Measurements from ENCODE around the gene PBX1.

The PBX1 gene

GRCh38 chr1:164624400-164624799, 65.4 kb downstream of the PBX1 start:
- no peak overlapping the region for H3K27ac ChIP-seq
- TF ChIP-seq CTCF (conservative IDR thresholded peaks at IDR 0.05): no peak

GRCh38 chr1:164625004-164625617, 66.1 kb downstream of the PBX1 start:
- no peak overlapping the region for H3K27ac ChIP-seq
- TF ChIP-seq CTCF (conservative IDR thresholded peaks at IDR 0.05): no peak; the same call in 1 of the 2 replicates

GRCh38 chr1:164628772-164629171, 69.8 kb downstream of the PBX1 start:
- TF ChIP-seq CTCF (conservative IDR thresholded peaks at IDR 0.05): no peak
- no peak overlapping the region for H3K27ac ChIP-seq

GRCh38 chr1:164629971-164630370, 71.0 kb downstream of the PBX1 start:
- no peak for TF ChIP-seq CTCF (conservative IDR thresholded peaks at IDR 0.05)

GRCh38 chr1:164630626-164631396, 71.8 kb downstream of the PBX1 start:
- no peak overlapping the region for H3K27ac ChIP-seq
- TF ChIP-seq CTCF (conservative IDR thresholded peaks at IDR 0.05): no peak

More at GRCh38 chr1:164629971-164630370, 71.0 kb downstream of the PBX1 start:
- no peak overlapping the region for H3K27ac ChIP-seq

- no peak for TF ChIP-seq CTCF (conservative IDR thresholded peaks at IDR 0.05)
- H3K27ac ChIP-seq: no peak overlapping the region
Measured at GRCh38 chr1:164631751-164632150, 72.8 kb downstream of the PBX1 start.

- TF ChIP-seq CTCF (conservative IDR thresholded peaks at IDR 0.05): no peak
- H3K27ac ChIP-seq: no peak overlapping the region
Measured at GRCh38 chr1:164633997-164634396, 75.0 kb downstream of the PBX1 start.

Measured in VCaP (cell line).